ENCODE data around the gene ZNF774. TPM values are rescaled to one million over a fixed set of nuclear protein-coding genes. Genes with fewer than 3 reads are reported as not detected.

Gene ZNF774
- total and polyA plus RNA-seq, 2 of the 13 experiments (the other 11 are each of a cell fraction or from before 2014, with no cell fraction given): 0.59 to 1.4 TPM

- TF ChIP-seq ZNF407 (CRISPR knock-in tag; IDR thresholded peaks at IDR 0.05; ENCODE audit: not compliant biosample characterization) (no peak), SRSF4 (IDR thresholded peaks at IDR 0.05; ENCODE audit: low read depth, low read length, poor library complexity, severe bottlenecking) (no peak), ZNF576 (CRISPR knock-in tag; IDR thresholded peaks at IDR 0.05) (no peak), CREB1 (IDR thresholded peaks at IDR 0.05) (0 out of 2 replicates have a peak, but pooled peaks have one; percentile 23), CREB1 (CRISPR knock-in tag; IDR thresholded peaks at IDR 0.05) (peak; percentile 50; the same call in 1 of the 2 replicates), ZNF44 (CRISPR knock-in tag; IDR thresholded peaks at IDR 0.05) (no peak; the same call in 1 of the 2 replicates), ZFP36L1 (CRISPR knock-in tag; IDR thresholded peaks at IDR 0.05) (no peak), ATRX (CRISPR knock-in tag; IDR thresholded peaks at IDR 0.05; ENCODE audit: borderline replicate concordance) (no peak), ZBTB8A (CRISPR knock-in tag; IDR thresholded peaks at IDR 0.05; ENCODE audit: borderline replicate concordance, low read depth) (no peak), ARNT (IDR thresholded peaks at IDR 0.05) (no peak), POGK (CRISPR knock-in tag; conservative IDR thresholded peaks at IDR 0.05) (0 out of 2 replicates have a peak, but pooled peaks have one; percentile 53), ARHGAP35 (CRISPR knock-in tag; IDR thresholded peaks at IDR 0.05; ENCODE audit: borderline replicate concordance) (no peak; the same call in 1 of the 2 replicates), ZNF484 (CRISPR knock-in tag; IDR thresholded peaks at IDR 0.05; ENCODE audit: borderline replicate concordance, low read depth) (no peak), ZBTB38 (CRISPR knock-in tag; IDR thresholded peaks at IDR 0.05) (no peak; the same call in none of the 2 replicates)
Observed at GRCh38 chr15:90352107-90352893, at the start of gene ZNF774 (continued).
